GM12878 (cell line): ENCODE data around the gene DENND1C. TPM values are rescaled to one million over a fixed set of nuclear protein-coding genes. Genes with fewer than 3 reads are reported as not detected.
A peak's percentile ranks its signal among the peaks of the same experiment; 100 is the strongest.

Experiments used
- ATAC-seq: fragments of 200-7000 bp; cut with Tn5 transposase; 3 replicates; pipeline ENCODE4 v1.9.1; 2020; ENCODE audit warnings: mild to moderate bottlenecking, moderate library complexity
- BruUV-seq: library from RNA; stranded (reverse); fragments of 400-500 nt; replicated peaks from 2 replicates; lab custom pipeline; 2021; lab: Mats Ljungman, UMichigan
- CTCF ChIA-PET: fragments of 300-600 bp; sonication (Branson Sonifier 250); formaldehyde crosslinking; extraction: SDS; loops from one replicate; lab custom pipeline; 2021; ENCODE audit warnings: inconsistent platforms; lab: Yijun Ruan, JAX
- POLR2A ChIA-PET: fragments of 350-600 bp; formaldehyde crosslinking; extraction: SDS; loops from one replicate; lab custom pipeline; 2021; ENCODE audit warnings: inconsistent platforms; lab: Charles Lee
- RAD21 ChIA-PET: fragments of 300-600 bp; sonication (Branson Sonifier 250); formaldehyde crosslinking; loops from one replicate; lab custom pipeline; 2023; ENCODE audit warnings: antibody characterized with exemption; ENCODE audit not compliant: unreplicated experiment; lab: Charles Lee
- SMC1A ChIA-PET: fragments of 300-600 bp; sonication (Branson Sonifier 250); formaldehyde crosslinking; loops from one replicate; lab custom pipeline; 2023; ENCODE audit not compliant: unreplicated experiment, uncharacterized antibody; lab: Charles Lee
- DNase-seq: peaks from one replicate; pipeline ENCODE4 v3.0.0-alpha.2; 2011; ENCODE audit warnings: low read depth, low spot score
- FAIRE-seq: peaks from 3 replicates; lab custom pipeline; 2011; peaks lifted over from hg19 to GRCh38; lab: Jason Lieb, UNC
- H2AFZ ChIP-seq: 2 replicates; pipeline ENCODE4 v1.6.0; 2011; ENCODE audit warnings: low read depth, low read length, control low read depth; ENCODE audit not compliant: control insufficient read depth
- H3K27ac ChIP-seq: 2 replicates; pipeline ENCODE4 v1.5.1; 2011; ENCODE audit warnings: control low read depth; ENCODE audit not compliant: control insufficient read depth, insufficient read depth
- H3K27me3 ChIP-seq, 2 experiments: replicated peaks in 1 of 2; 2 replicates each; pipeline versions ENCODE4 v1.6.0 to v1.6.1; 2011; ENCODE audit warnings: low read length in 1 of 2; ENCODE audit not compliant: control insufficient read depth in 2 of 2, insufficient read depth in 2 of 2
- H3K36me3 ChIP-seq, 2 experiments: 2 replicates each; pipeline ENCODE4 v1.5.1; 2011; ENCODE audit warnings: low read length in 1 of 2; ENCODE audit not compliant: control insufficient read depth in 2 of 2, insufficient read depth in 2 of 2
- H3K4me1 ChIP-seq: 2 replicates; pipeline ENCODE4 v1.6.1; 2011; ENCODE audit warnings: mild to moderate bottlenecking, low read length, moderate library complexity, mixed read lengths; ENCODE audit not compliant: control insufficient read depth, insufficient read depth
- H3K4me2 ChIP-seq: 2 replicates; pipeline ENCODE4 v1.6.0; 2011; ENCODE audit warnings: control low read depth; ENCODE audit not compliant: control insufficient read depth, insufficient read depth
- H3K4me3 ChIP-seq: fragments of 200-600 bp; sonication (generic); 2 replicates; pipeline ENCODE4 v1.5.1; 2016
- H3K79me2 ChIP-seq: 2 replicates; pipeline ENCODE4 v1.6.0; 2011; ENCODE audit warnings: low read length; ENCODE audit not compliant: control insufficient read depth, insufficient read depth
- H3K9ac ChIP-seq: 2 replicates; pipeline ENCODE4 v1.8.0; 2011; ENCODE audit warnings: low read length, control low read depth, mixed read lengths; ENCODE audit not compliant: control insufficient read depth, insufficient read depth
- H3K9me3 ChIP-seq: replicated peaks from 3 replicates; pipeline ENCODE4 v1.5.1; 2011; ENCODE audit warnings: mild to moderate bottlenecking, low read length; ENCODE audit not compliant: control insufficient read depth, insufficient read depth
- H4K20me1 ChIP-seq: 2 replicates; pipeline ENCODE4 v1.6.0; 2011; ENCODE audit not compliant: control insufficient read depth, insufficient read depth
- CEBPZ ChIP-seq: fragments of 150-350 bp; IDR thresholded peaks from 2 replicates; pipeline ENCODE4 v1.6.1; 2016; ENCODE audit warnings: low read depth, low read length
- DPF2 ChIP-seq: fragments of 450-650 bp; IDR thresholded peaks from 2 replicates; pipeline ENCODE4 v1.6.1; 2017; ENCODE audit warnings: mild to moderate bottlenecking
- E2F4 ChIP-seq: IDR thresholded peaks from 2 replicates; pipeline ENCODE4 v1.6.1; 2012; ENCODE audit warnings: low read depth, low read length, improper control_type of control experiment
- E2F8 ChIP-seq: fragments of 450-650 bp; IDR thresholded peaks from 2 replicates; pipeline ENCODE4 v1.6.1; 2018; ENCODE audit warnings: mild to moderate bottlenecking, low read depth, moderate library complexity; ENCODE audit not compliant: partially characterized antibody
- EED ChIP-seq: sonication (generic); IDR thresholded peaks from 2 replicates; pipeline ENCODE4 v1.6.1; 2016; ENCODE audit warnings: antibody characterized with exemption, low read depth
- FOS ChIP-seq: IDR thresholded peaks from 3 replicates; pipeline ENCODE4 v1.6.1; 2011; ENCODE audit warnings: borderline replicate concordance; ENCODE audit not compliant: insufficient read length; ENCODE audit errors: extremely low read depth
- HDGF ChIP-seq: fragments of 450-650 bp; IDR thresholded peaks from 2 replicates; pipeline ENCODE4 v1.6.1; 2016; ENCODE audit warnings: antibody characterized with exemption
- RAD51 ChIP-seq: fragments of 450-650 bp; IDR thresholded peaks from 2 replicates; pipeline ENCODE4 v1.6.1; 2016; ENCODE audit warnings: moderate library complexity, mild to moderate bottlenecking, inconsistent platforms
- SIN3A ChIP-seq: IDR thresholded peaks from 2 replicates; pipeline ENCODE4 v1.6.1; 2012; ENCODE audit warnings: low read depth, low read length, improper control_type of control experiment
- SP1 ChIP-seq: IDR thresholded peaks from one replicate; pipeline ENCODE4 v1.6.1; 2011; ENCODE audit warnings: low read depth, low read length
- TBL1XR1 ChIP-seq: IDR thresholded peaks from 2 replicates; pipeline ENCODE4 v1.6.1; 2012; ENCODE audit warnings: low read depth, low read length, improper control_type of control experiment
- USF1 ChIP-seq: IDR thresholded peaks from 2 replicates; pipeline ENCODE4 v1.6.1; 2011; ENCODE audit warnings: borderline replicate concordance, low read depth, mild to moderate bottlenecking, moderate library complexity, mixed read lengths, low read length; ENCODE audit not compliant: insufficient read depth; ENCODE audit errors: extremely low read length
- WGBS: methylation state at CpG from one replicate; pipeline ENCODE4 v1.1.6; 2016; ENCODE audit warnings: low lambda C conversion rate; ENCODE audit not compliant: insufficient replicate concordance, insufficient coverage; ENCODE audit errors: missing lambda C conversion rate; 5-methylcytosine and 5-hydroxymethylcytosine counted together
- in situ Hi-C: fragments of 300-500 bp; cut with MboI; formaldehyde crosslinking; loops from 9 replicates; pipeline ENCODE4 v1.14.3; 2018; ENCODE audit warnings: mixed read lengths
- intact Hi-C: fragments of 100-400 bp; cut with micrococcal nuclease; formaldehyde crosslinking; loops from one replicate; pipeline ENCODE4 v1.14.2; 2022; ENCODE audit not compliant: unreplicated experiment
- polyA plus RNA-seq, 11 experiments: library from polyadenylated mRNA; depleted of rRNA in 4 of 11; unstranded in 6 of 11; stranded (reverse) in 5 of 11; fragments of >200 nt; fragmentation: Nextera tagmentation in 4 of 11; fragmentation: Illumina TruSeq in 1 of 11; extraction: Ambion mirVana in 4 of 11; extraction: Trizol in 1 of 11; gene quantifications; 1 replicate in 1 of 11; 2 replicates in 10 of 11; pipeline versions ENCODE4 v1.2.1 to v1.2.3, GENCODE V29; 2011 to 2016; ENCODE audit warnings: inconsistent platforms in 2 of 11, missing spikeins in 2 of 11, low read depth in 1 of 11
- total RNA-seq, 4 experiments: library from RNA; depleted of rRNA in 3 of 4; stranded (reverse); fragments of >200 nt in 3 of 4; fragmentation: Illumina TruSeq in 1 of 4; extraction: Trizol in 1 of 4; gene quantifications; 2 replicates each; pipeline versions ENCODE4 v1.2.1 to v1.2.3, GENCODE V29; 2013 to 2021

The DENND1C gene
- total and polyA plus RNA-seq, 10 of the 15 experiments (the other 5 are each of a cell fraction or from before 2014, with no cell fraction given) = 2.4 to 54.3 (median 32.7) TPM

- TF ChIP-seq CEBPZ (no peak), SP1 (peak; percentile 49), TBL1XR1 (no peak; the same call in 1 of the 2 replicates)
- TF ChIP-seq, all 136 proteins: peak for 32
These were observed 47.0 kb upstream of the DENND1C start (continued) for GRCh38 chr19:6528544-6529121.

- H3K9ac ChIP-seq = peak overlapping the region; percentile 74
- RAD21 ChIA-PET = interaction anchor here (0.7 to 1.9 kb wide), 10 partner anchors 8 to 245 kb away, joined by 3 to 15 read pairs (median 6); partner anchors contain the start of genes TNFSF14 and VAV1
- H2AFZ ChIP-seq = peak overlapping the region; percentile 38
- POLR2A ChIA-PET = interaction anchor here (0.6 to 1.4 kb wide), 10 partner anchors 8 to 103 kb away, joined by 3 to 10 read pairs (median 4); partner anchors contain the start of gene CD70
- BruUV-seq = no TSS peak
- no peaks in the 10 kb centered on the region for H4K20me1 ChIP-seq
- SMC1A ChIA-PET = interaction anchor here (0.7 to 1.6 kb wide), 8 partner anchors 8 to 146 kb away, joined by 3 to 4 read pairs (median 3); no protein-coding TSS in a partner anchor
- peaks cover 42% of the 10 kb centered on the region for H3K79me2 ChIP-seq
- ATAC-seq (peak; percentile 71), FAIRE-seq (peak; percentile 91), DNase-seq (peak; percentile 96)
- H3K4me1 ChIP-seq = peaks cover 34% of the 10 kb centered on the region
- 1% methylated on average over 17 of the region's 17 CpGs for WGBS
- peak overlapping the region; percentile 73 for H3K4me2 ChIP-seq
- CTCF ChIA-PET = interaction anchor here (0.7 to 1.3 kb wide), 4 partner anchors 10 to 105 kb away, joined by 3 to 8 read pairs (median 4); no protein-coding TSS in a partner anchor
- in situ Hi-C loops (loop anchor here (10.0 kb wide), 1 partner anchor 1177 kb away; the partner anchor contains the start of gene FCER2), intact Hi-C loops (loop anchor here (2.0 kb wide), 1 partner anchor 73 kb away; no protein-coding TSS in a partner anchor)
- H3K27ac ChIP-seq = peak overlapping the region; percentile 83
- peak overlapping the region; percentile 99; the same call in 1 of the 2 replicates for H3K4me3 ChIP-seq
- no peaks in the 10 kb centered on the region for H3K27me3 ChIP-seq
- H3K36me3 ChIP-seq = no peaks in the 10 kb centered on the region
- H3K9me3 ChIP-seq = no peaks in the 10 kb centered on the region
- TF ChIP-seq FOS (no peak), E2F4 (no peak), EED (peak; percentile 87; the same call in 1 of the 2 replicates), USF1 (no peak), HDGF (no peak), SIN3A (no peak), DPF2 (peak; percentile 25; the same call in 1 of the 2 replicates), RAD51 (peak; percentile 55), E2F8 (peak; percentile 53)
These were observed 46.4 kb upstream of the DENND1C start for GRCh38 chr19:6527893-6528543.
